Vagina (tissue), 2 donors: ENCODE measurements around the gene TMEM38B. TPM values are rescaled to one million over a fixed set of nuclear protein-coding genes. Genes with fewer than 3 reads are reported as not detected.
"Not testable (repeated sequence)": the region's sequence is repeated elsewhere in the genome, so short reads cannot be mapped to it uniquely, and the experiment has no call there.

Experiments
- DNase-seq, 2 donors: peaks; one replicate each; pipeline ENCODE4 v3.0.0-alpha.2; 2017; ENCODE audit errors: extremely low spot score in 2 of 2
- H3K27ac ChIP-seq: fragments of 200-600 bp; sonication (generic); one replicate; pipeline ENCODE4 v1.5.1; 2019
- H3K27me3 ChIP-seq: fragments of 200-600 bp; sonication (generic); one replicate; pipeline ENCODE4 v1.5.1; 2019
- H3K36me3 ChIP-seq, 2 donors: fragments of 200-600 bp; sonication (generic); one replicate each; pipeline ENCODE4 v1.5.1; 2017 to 2019
- H3K4me1 ChIP-seq: fragments of 200-600 bp; sonication (generic); one replicate; pipeline ENCODE4 v1.5.1; 2019
- H3K4me3 ChIP-seq, 2 donors: fragments of 200-600 bp; sonication (generic); 1 replicate in 1 of 2; 2 replicates in 1 of 2; pipeline ENCODE4 v1.5.1; 2016 to 2019
- H3K9me3 ChIP-seq: fragments of 200-600 bp; sonication (generic); one replicate; pipeline ENCODE4 v1.5.1; 2019
- POLR2A ChIP-seq, 2 donors: fragments of 450-650 bp; IDR thresholded peaks; one replicate each; pipeline ENCODE4 v1.6.1; 2017; ENCODE audit warnings: antibody characterized with exemption in 2 of 2, mild to moderate bottlenecking in 2 of 2, moderate library complexity in 2 of 2
- POLR2AphosphoS5 ChIP-seq, 2 donors: sonication (generic); formaldehyde crosslinking; IDR thresholded peaks; one replicate each; pipeline ENCODE4 v1.9.0; 2017; ENCODE audit warnings: antibody characterized with exemption in 2 of 2, mild to moderate bottlenecking in 2 of 2, low read depth in 1 of 2; ENCODE audit not compliant: insufficient read depth in 1 of 2
- intact Hi-C: fragments of 100-400 bp; cut with DNase I; formaldehyde crosslinking; loops from one replicate; pipeline ENCODE4 v1.15.1; 2023
- total RNA-seq: library from RNA; depleted of rRNA; stranded (reverse); fragments of >200 nt; gene quantifications from one replicate; pipeline ENCODE4 v1.2.3, GENCODE V29; 2016
- TF ChIP-seq, protein P1 (sequence below), 3 experiments: fragments of 450-650 bp in 2 of 3; fragments of 200-600 bp in 1 of 3; sonication (generic) in 1 of 3; IDR thresholded peaks; one replicate each; pipeline ENCODE4 v1.5.1; 2017 to 2019; ENCODE audit warnings: antibody characterized with exemption in 3 of 3, mild to moderate bottlenecking in 2 of 3, moderate library complexity in 2 of 3

TMEM38B gene
- total RNA-seq, 1 donor from 2014 or later, result 30.4 TPM

DNA sequence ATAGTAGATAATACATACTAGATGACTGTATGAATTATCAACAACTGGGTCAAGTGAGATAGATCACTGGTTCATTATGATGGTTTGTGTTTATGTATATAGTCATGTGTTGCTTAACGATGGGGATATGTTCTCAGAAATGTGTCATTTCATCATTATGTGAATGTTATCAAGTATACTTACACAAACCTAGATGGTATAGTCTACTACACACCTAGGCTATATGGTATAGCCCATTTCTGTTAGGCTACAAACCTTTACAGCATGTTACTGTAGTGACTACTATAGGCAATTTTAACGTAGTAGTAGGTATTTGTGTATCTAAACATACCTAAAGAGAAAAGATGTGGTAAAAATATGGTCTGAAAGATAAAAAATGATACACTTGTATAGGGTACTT lies 31.0 kb downstream of the TMEM38B start:
- TF ChIP-seq POLR2AphosphoS5 (IDR thresholded peaks at IDR 0.05; ENCODE audit: insufficient read depth in 1 of 2, low read depth in 1 of 2) (no peak), POLR2A (IDR thresholded peaks at IDR 0.05) (no peak)
- TF ChIP-seq, protein P1, sequence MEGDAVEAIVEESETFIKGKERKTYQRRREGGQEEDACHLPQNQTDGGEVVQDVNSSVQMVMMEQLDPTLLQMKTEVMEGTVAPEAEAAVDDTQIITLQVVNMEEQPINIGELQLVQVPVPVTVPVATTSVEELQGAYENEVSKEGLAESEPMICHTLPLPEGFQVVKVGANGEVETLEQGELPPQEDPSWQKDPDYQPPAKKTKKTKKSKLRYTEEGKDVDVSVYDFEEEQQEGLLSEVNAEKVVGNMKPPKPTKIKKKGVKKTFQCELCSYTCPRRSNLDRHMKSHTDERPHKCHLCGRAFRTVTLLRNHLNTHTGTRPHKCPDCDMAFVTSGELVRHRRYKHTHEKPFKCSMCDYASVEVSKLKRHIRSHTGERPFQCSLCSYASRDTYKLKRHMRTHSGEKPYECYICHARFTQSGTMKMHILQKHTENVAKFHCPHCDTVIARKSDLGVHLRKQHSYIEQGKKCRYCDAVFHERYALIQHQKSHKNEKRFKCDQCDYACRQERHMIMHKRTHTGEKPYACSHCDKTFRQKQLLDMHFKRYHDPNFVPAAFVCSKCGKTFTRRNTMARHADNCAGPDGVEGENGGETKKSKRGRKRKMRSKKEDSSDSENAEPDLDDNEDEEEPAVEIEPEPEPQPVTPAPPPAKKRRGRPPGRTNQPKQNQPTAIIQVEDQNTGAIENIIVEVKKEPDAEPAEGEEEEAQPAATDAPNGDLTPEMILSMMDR (IDR thresholded peaks at IDR 0.05), result no peak
- H3K4me1 ChIP-seq, result no peaks in the 10 kb centered on the region
- no peaks in the 10 kb centered on the region for H3K27me3 ChIP-seq
- no peaks in the 10 kb centered on the region for H3K36me3 ChIP-seq
- H3K27ac ChIP-seq, result no peak overlapping the region
- no peak overlapping the region for H3K4me3 ChIP-seq
- H3K9me3 ChIP-seq, result no peaks in the 10 kb centered on the region
- intact Hi-C loops, result no loop called here
- DNase-seq, result no peak

DNA sequence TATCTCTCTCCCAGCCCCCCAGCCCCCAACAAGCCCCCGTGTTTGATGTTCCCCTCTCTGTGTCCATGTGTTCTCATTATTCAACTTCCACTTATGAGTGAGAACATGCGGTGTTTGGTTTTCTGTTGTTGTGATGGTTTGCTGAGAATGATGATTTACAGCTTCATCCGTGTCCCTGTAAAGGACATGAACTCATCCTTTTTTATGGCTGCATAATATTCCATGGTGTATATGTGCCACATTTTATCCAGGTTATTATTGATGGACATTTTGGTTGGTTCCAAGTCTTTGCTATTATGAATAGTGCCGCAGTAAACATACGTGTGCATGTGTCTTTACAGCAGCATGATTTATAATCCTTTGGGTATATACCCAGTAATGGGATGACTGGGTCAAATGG lies 33.9 kb downstream of the TMEM38B start:
- H3K27me3 ChIP-seq, DNase-seq, intact Hi-C loops, H3K4me3 ChIP-seq, H3K4me1 ChIP-seq, H3K36me3 ChIP-seq, H3K9me3 ChIP-seq, H3K27ac ChIP-seq: not testable (repeated sequence)

DNA sequence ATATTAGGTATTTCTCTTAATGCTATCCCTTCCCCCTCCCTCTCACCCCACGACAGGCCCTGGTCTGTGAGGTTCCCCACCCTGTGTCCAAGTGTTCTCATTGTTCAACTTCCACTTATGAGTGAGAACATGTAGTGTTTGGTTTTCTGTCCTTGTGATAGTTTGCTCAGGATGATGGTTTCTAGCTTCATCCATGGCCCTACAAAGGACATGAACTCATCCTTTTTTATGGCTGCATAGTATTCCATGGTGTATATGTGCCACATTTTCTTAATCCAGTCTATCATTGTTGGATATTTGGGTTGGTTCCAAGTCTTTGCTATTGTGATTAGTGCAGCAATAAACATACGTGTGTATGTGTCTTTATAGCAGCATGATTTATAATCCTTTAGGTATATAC lies 37.1 kb downstream of the TMEM38B start:
- H3K4me1 ChIP-seq, H3K27ac ChIP-seq, H3K36me3 ChIP-seq, DNase-seq, intact Hi-C loops, H3K27me3 ChIP-seq, H3K4me3 ChIP-seq: not testable (repeated sequence)
- peaks cover 14% of the 10 kb centered on the region for H3K9me3 ChIP-seq

DNA sequence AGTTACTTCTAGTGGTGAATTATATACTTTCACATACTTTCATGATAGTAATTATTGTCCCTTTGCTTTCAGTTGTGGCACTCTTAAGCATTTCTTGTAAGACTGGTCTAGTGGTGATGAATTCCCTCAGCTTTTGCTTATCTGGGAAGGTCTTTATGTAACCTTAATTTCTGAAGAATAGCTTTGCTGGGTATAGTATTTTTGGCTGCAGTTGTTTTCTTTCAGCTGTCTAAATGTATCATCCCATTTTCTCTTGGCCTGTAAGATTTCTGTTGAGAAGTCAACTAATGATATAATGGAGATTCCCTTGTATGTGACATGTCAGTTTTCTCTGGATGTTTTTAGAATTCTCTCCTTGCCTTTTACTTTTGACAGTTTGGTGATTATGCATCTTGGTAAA lies 41.0 kb downstream of the TMEM38B start:
- no peak for DNase-seq
- Histone ChIP-seq H3K4me3 (no peak overlapping the region), H3K9me3 (peaks cover 14% of the 10 kb centered on the region), H3K4me1 (no peaks in the 10 kb centered on the region), H3K27ac (no peak overlapping the region), H3K36me3 (no peaks in the 10 kb centered on the region), H3K27me3 (no peaks in the 10 kb centered on the region)
- no peak for TF ChIP-seq POLR2AphosphoS5 (IDR thresholded peaks at IDR 0.05; ENCODE audit: insufficient read depth in 1 of 2, low read depth in 1 of 2)
- TF ChIP-seq, protein P1 (IDR thresholded peaks at IDR 0.05), result no peak
- no peak for TF ChIP-seq POLR2A (IDR thresholded peaks at IDR 0.05)
- intact Hi-C loops, result no loop called here

DNA sequence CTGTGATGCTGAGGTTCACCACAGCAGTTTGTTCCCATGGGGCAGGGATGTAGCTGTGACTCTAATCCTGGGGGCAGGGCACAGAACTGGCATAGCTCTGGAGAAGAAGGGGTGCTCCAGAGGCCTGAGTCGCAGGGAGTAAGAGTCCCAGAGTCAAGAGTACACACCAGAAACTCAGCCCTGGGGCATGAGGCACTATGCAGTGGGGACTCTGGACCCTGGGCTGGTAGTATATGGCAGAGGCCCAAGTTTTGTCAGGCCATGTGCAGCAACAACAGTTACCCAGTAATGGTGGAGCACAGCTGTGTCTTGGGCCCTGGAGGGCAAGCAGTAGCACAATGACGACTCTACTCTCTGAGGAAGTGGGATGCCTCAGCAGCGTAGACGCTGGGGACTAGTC lies 42.9 kb downstream of the TMEM38B start:
- H3K36me3 ChIP-seq, result no peaks in the 10 kb centered on the region
- H3K27me3 ChIP-seq, result no peaks in the 10 kb centered on the region
- intact Hi-C loops, result no loop called here
- peaks cover 14% of the 10 kb centered on the region for H3K9me3 ChIP-seq
- no peak for DNase-seq
- no peak overlapping the region for H3K4me3 ChIP-seq
- no peak overlapping the region for H3K27ac ChIP-seq
- TF ChIP-seq POLR2A (IDR thresholded peaks at IDR 0.05) (no peak), POLR2AphosphoS5 (IDR thresholded peaks at IDR 0.05; ENCODE audit: insufficient read depth in 1 of 2, low read depth in 1 of 2) (no peak)
- TF ChIP-seq, protein P1 (IDR thresholded peaks at IDR 0.05), result no peak
- no peaks in the 10 kb centered on the region for H3K4me1 ChIP-seq

DNA sequence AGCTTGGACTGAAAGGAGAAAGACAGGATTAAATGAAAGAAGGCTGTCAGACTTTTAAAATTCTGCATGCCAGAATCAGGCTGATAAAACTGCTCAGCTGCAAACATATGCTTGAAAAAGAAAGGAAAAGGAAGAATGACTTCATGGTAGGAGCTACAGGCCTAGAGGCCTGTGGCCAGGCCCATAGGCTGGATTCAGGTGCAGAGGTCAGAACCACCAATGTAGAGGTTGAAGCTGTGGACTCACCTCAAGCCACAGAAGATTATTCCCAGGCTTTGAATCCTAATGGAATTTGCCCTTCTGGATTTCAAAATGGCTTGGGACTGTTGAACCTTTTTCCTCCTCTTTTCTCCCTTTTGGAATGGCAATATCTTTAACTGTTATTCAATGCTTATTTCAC lies 47.7 kb downstream of the TMEM38B start:
- no peaks in the 10 kb centered on the region for H3K9me3 ChIP-seq
- no peak overlapping the region for H3K27ac ChIP-seq
- H3K4me1 ChIP-seq, result no peaks in the 10 kb centered on the region
- H3K36me3 ChIP-seq, result no peaks in the 10 kb centered on the region
- intact Hi-C loops, result no loop called here
- no peak for TF ChIP-seq POLR2AphosphoS5 (IDR thresholded peaks at IDR 0.05; ENCODE audit: insufficient read depth in 1 of 2, low read depth in 1 of 2)
- TF ChIP-seq, protein P1 (IDR thresholded peaks at IDR 0.05), result no peak
- TF ChIP-seq POLR2A (IDR thresholded peaks at IDR 0.05), result no peak
- DNase-seq, result no peak
- H3K4me3 ChIP-seq, result no peak overlapping the region
- H3K27me3 ChIP-seq, result no peaks in the 10 kb centered on the region

DNA sequence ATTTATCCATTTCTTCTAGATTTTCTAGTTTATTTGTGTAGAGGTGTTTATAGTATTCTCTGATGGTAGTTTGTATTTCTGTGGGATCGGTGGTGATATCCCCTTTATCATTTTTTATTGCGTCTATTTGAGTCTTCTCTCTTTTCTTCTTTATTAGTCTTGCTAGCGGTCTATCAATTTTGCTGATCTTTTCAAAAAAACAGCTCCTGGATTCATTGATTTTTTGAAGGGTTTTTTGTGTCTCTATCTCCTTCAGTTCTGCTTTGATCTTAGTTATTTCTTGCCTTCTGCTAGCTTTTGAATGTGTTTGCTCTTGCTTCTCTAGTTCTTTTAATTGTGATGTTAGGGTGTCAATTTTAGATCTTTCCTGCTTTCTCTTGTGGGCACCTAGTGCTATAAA lies 53.0 kb downstream of the TMEM38B start:
- intact Hi-C loops, H3K4me1 ChIP-seq, DNase-seq, H3K9me3 ChIP-seq, H3K4me3 ChIP-seq, H3K27me3 ChIP-seq, H3K27ac ChIP-seq: not testable (repeated sequence)
- peaks cover 0 to 12% of the 10 kb centered on the region in 2 donors for H3K36me3 ChIP-seq
